H4 (cell line): ENCODE data around the gene DNER. TPM values are rescaled to one million over a fixed set of nuclear protein-coding genes. Genes with fewer than 3 reads are reported as not detected.
"Not testable (repeated sequence)": the region's sequence is repeated elsewhere in the genome, so short reads cannot be mapped to it uniquely, and the experiment has no call there.

ENCODE experiments used
- DNase-seq: peaks from one replicate; pipeline ENCODE4 v3.0.0-alpha.2; 2015; ENCODE audit warnings: low spot score
- total RNA-seq: library from RNA; depleted of rRNA; stranded (reverse); fragments of >200 nt; shearing (Covaris generic); gene quantifications from 2 replicates; pipeline ENCODE4 v1.2.3, GENCODE V29; 2014; rRNA removed

The DNER gene, protein sequence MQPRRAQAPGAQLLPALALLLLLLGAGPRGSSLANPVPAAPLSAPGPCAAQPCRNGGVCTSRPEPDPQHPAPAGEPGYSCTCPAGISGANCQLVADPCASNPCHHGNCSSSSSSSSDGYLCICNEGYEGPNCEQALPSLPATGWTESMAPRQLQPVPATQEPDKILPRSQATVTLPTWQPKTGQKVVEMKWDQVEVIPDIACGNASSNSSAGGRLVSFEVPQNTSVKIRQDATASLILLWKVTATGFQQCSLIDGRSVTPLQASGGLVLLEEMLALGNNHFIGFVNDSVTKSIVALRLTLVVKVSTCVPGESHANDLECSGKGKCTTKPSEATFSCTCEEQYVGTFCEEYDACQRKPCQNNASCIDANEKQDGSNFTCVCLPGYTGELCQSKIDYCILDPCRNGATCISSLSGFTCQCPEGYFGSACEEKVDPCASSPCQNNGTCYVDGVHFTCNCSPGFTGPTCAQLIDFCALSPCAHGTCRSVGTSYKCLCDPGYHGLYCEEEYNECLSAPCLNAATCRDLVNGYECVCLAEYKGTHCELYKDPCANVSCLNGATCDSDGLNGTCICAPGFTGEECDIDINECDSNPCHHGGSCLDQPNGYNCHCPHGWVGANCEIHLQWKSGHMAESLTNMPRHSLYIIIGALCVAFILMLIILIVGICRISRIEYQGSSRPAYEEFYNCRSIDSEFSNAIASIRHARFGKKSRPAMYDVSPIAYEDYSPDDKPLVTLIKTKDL
- total RNA-seq = 7.1 and 8.7 TPM in 2 replicates

DNA sequence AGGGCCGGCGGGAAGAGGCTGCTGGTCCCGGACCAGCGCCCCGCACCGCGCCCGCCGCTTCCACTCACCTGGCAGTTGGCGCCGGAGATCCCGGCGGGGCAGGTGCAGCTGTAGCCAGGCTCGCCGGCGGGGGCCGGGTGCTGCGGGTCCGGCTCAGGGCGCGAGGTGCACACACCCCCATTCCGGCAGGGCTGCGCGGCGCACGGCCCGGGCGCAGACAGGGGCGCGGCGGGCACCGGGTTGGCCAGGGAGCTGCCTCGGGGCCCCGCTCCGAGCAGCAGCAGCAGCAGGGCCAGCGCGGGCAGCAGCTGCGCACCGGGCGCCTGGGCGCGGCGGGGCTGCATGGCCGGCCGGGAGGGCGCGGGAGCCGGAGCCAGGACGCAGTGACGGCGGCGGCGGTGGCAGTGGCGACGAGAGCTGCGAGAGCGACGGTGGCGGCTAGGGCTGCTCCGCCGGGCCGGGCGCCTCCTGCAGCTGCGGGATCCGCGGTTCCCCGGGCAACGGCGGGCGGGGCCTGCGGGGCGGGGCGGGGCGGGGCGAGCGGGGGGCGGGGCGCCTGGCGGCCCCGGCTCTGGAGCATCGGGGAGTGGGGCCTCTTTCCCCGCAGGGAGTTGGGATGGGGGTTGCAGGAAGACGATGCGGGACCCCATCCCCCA is at the start of gene DNER:
TSS of gene DNER (minus strand) at position 476 of the 656 bp plus-strand sequence. CDS start at position 344, 132 bp downstream.
- peak; percentile 19 for DNase-seq

DNA sequence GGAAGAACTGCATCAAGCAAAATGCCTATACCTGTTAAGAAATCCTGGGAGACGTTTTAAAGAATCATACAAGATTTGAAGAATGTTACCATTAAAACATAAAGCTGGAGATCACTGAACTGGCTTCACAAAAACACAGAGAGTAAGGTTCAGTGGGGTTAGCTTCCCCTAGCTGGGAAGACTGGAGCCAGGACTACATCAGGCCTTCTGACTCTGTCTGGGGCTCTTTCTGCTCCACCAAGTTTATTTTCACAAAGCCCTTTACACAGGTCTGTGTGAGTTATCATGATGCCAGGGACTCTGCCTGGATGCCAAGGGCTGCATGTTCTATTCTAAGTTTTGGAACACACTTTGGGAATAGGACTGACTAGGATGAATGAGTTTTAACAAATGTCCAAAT is 47.3 kb upstream of the DNER start:
- DNase-seq = no peak

DNA sequence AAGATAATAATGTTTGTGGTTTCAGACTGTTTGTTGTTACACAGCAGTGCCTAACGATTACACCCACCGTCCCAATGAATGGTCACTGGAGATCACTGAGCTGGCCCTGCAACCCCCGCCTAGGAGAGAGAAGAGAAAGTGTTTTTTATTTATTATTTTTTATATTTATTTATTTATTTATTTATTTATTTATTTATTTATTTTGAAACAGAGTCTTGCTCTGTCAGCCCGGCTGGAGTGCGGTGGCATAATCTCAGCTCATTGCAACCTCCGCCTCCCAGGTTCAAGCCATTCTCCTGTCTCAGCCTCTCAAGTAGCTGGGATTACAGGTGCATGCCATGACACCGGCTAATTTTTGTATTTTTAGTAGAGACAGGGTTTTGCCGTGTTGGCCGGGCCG is 43.1 kb upstream of the DNER start:
- not testable (repeated sequence) for DNase-seq

DNA sequence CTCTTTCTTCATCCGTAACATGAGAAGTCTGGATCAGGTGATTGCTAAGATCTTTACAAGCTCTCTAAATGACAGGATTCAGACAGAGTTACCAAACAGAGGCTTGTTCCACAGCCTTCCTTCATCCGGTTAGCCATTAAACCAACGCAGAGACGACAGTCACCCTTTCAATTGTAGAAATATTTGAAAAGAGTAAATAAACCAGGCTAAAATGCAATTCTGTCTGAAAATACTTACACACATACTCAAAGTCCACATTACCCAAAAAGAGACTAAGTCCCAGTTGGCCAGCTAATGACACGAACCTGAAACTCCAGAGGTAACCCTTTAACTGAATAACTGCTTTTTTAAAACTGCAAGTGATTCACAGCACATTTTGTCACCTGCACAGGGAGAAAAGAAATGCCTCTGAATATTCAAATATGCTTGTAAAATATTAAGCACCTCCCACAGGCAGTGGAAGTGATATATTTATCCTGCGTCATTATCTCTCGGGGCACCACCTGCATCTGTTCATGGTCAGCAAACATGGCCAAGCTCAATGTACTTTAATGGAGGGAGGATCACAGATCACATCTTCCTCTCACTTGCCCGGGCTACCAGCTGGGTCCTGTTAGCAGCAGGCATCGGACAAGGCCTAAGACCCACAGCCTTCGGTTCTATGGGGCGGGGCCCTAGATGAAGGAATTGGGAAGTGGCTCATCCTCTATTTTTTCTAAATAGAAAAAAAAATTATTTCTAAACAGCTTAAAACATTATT is 38.8 kb upstream of the DNER start:
- DNase-seq = no peak

DNA sequence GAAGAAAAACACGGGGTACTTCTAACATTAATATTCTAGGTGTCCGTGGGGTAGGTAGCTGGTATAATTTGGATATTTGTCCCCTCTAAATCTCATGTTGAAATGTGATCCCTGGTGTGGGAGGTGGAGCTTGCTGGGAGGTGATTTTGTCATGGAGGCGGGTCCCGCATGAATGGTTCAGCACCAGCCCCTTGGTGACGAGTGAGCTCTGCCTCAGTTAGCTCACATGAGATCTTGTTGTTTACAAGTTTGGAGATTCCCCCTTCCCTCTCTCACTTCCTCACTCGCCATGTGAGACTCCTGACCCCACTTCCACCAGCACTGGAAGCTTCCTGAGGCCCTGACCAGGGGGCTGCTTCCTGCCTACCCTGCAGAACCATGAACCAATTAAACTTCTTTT is 35.4 kb upstream of the DNER start:
- no peak for DNase-seq

DNA sequence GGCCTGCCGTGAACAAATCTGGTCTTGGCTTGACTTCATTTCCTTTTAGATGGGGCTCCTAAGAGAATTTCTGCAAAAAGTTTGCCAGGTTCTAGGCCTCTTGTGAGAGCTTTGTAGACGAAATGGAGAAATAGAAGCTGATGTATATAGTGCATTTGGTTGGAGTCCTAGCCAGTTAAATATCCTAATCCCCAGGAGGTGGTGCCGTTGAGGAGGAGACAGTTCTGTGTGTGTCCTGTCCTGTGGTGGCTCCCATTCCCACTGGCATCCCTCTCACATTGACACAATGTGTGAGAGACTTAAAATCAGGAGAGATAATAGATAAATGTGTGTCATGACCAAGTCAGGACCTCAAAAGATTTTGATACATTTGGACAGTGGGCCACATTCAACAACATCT is 34.6 kb upstream of the DNER start:
- DNase-seq = no peak

DNA sequence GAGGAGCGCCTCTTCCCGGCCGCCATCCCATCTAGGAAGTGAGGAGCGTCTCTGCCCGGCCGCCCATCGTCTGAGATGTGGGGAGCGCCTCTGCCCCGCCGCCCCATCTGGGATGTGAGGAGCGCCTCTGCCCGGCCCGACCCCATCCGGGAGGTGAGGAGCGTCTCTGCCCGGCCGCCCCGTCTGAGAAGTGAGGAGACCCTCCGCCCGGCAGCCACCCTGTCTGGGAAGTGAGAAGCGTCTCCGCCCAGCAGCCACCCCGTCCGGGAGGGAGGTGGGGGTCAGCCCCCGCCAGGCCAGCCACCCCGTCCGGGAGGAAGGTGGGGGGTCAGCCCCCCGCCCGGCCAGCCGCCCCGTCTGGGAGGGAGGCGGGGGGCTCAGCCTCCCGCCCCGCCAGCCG is 28.3 kb upstream of the DNER start:
- not testable (repeated sequence) for DNase-seq

DNA sequence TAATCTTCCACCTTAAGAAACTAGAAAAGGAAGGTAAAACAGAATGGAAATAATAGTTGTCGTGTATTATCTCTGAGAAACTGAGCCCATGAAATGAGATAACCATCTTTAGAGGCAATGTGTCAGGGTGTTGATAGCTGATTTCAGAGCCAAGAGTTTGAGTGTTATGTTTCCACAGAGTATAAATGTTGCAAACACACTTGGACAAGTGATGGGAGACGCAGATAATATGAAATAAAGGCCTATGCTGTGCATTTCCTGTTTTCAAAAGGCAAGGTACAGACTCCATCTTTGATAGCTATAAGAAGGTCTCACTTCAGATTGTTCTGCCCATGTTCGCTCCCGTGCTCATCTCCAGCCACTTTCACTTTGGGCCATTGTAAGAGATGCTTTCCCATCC is 25.9 kb upstream of the DNER start:
- DNase-seq = no peak

DNA sequence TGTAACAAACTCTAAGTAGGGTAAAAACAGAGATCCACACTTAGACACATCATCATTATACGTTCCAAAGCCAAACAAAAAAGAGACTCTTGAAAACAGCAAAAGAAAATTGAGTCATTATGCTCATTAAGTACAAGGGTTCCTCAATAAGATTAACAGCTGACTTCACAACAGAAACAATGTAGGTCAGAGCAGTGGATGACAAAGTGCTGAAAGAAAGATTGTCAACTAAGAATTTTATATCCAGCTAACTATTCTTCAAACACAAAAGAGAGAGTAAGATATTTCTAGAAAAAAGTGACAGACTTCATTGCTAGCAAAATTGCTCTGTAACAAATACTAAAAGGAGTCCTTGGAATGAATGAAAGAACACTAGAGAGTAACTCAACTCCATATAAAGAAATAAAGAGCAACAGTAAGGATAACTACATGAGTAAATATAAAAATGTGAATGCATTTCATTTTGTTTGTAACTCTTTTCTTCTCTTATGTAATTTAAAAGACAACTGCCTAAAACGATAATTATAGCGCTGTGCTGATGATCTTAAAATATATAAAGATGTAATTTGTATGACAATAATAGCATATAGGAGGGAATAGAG is 23.8 kb upstream of the DNER start:
- DNase-seq = no peak

DNA sequence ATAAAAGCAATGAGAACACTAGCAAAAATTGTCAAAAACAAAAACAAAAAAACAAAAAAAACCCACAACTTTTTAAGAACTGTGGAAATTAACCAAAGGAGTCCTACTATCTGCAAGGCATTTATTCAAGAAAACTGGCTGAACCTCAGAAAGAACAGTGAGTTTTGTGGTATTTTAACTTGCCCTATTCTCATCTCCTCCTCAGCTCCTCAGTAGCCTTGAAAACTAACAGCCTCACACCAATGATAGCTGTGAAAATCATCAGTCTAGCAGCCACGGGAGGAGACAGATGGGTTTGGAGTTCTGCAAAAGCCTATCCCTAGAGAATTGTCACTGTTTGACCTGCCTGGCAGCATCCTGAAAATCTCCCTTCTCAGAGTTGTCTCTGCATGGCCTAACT is 20.1 kb upstream of the DNER start:
- DNase-seq = no peak

DNA sequence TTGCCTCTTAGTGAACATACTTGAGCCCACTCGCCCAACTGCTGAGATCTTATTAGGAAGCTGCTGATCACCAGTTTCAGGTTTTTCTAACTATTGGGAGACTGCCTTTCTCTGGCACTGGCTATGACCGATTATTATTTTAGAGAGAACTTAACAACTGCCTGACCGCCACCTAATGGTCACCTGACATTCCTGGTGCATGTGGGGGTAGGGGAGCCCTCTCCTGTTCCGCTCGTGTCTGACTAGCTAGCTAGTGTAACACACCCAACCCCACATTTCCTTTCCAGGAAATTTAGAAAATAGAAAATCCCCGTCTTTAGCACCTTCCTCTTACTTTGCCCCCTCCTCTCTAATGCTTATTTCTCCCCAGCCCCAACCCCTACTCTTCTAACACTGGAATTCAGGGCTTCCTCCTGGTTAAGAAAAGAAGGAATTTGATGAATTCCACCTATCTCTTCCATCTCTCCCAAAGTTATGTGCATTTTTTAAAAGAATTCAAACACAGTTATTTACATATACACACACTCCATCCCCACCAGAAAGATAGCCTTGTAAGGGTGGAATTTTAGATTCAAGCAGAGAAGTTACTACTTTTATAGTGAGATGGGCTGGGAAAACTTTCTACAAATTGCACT is 19.4 kb upstream of the DNER start:
- DNase-seq = no peak

DNA sequence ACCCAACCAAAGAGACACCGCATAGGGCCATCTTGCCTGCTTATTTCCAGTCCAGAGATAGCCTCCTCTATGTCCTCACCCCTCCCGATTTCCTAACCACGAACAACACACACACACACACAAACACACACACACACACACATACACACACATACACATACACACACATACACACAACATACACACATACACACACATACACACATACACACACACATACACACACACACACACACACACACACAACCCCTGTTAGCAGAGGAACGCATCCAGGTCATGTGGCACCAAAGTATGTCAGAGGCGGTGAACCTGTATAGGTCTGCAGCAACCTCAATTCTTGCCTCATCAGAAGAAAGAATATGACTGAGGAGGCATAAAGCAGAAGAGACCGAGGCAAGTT is 18.5 kb upstream of the DNER start:
- no peak for DNase-seq

DNA sequence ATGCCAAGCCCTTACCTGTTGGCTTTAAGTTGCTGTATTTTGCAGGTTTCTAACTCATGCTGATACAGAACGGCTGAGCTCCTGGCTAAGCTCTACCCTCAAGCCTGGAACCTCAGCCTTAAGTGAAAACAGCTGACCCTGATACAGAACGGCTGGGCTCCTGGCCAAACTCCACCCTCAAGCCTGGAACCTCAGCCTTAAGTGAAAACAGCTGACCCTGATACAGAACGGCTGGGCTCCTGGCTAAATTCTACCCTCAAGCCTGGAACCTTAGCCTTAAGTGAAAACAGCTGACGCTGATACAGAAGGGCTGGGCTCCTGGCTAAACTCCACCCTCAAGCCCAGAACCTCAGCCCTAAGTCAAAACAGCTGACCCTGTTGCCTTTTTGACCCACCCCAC is 17.6 kb upstream of the DNER start:
- peak; percentile 14 for DNase-seq

DNA sequence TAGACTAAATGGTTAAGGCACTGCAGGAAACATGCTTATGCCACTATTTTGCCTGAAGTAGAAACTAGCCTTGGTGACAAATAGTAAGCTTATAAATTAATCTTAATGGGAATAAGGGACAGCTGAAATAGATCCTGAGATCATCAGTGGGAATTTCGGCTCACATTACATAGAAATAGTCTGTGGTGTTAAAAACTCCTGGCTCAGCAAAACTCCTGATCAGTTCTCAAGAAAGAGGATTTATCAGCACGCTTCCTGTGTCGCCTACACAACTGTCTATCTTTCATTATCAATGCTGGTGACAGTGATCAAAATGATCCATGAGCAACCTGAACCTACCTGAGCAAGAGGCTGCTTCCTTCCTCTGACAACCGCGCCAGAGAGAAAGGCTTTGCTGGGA is 17.0 kb upstream of the DNER start:
- no peak for DNase-seq

DNA sequence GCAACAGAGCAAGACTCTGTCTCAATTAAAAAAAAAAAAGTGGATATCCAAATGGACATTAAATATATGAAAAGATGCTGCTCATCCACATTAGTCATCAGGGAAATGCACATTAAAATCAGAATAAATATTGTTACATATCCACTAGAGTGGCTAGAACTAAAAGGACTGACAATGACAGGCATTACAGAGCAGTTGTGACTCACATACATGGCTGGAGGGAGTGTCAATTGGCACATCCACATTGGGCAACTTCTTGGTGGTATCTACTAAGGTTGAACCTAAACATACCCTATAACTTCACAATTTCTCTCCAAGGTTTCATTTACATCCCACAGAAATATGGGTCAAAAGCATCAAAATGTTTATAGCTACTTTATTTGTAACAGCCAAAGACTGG is 14.0 kb upstream of the DNER start:
- DNase-seq = no peak

DNA sequence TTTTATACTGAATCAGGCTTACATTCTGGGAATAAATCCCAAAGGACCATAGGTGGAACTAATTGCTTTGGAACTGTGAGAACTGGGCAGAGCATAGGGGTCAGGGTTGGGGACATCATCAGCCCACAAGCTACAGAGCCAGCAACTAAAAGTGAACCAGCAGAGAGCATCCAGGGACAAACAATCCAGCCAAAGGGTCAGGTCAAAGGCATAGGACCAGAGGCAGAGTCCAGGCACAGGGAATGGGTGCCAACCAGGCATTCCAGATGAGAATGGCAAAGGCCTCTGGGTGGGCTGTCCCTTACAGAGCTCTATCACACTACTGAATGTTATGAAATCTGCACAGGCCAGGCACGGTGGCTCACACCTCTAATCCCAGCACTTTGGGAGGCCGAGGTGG is 12.3 kb upstream of the DNER start:
- DNase-seq = no peak

DNA sequence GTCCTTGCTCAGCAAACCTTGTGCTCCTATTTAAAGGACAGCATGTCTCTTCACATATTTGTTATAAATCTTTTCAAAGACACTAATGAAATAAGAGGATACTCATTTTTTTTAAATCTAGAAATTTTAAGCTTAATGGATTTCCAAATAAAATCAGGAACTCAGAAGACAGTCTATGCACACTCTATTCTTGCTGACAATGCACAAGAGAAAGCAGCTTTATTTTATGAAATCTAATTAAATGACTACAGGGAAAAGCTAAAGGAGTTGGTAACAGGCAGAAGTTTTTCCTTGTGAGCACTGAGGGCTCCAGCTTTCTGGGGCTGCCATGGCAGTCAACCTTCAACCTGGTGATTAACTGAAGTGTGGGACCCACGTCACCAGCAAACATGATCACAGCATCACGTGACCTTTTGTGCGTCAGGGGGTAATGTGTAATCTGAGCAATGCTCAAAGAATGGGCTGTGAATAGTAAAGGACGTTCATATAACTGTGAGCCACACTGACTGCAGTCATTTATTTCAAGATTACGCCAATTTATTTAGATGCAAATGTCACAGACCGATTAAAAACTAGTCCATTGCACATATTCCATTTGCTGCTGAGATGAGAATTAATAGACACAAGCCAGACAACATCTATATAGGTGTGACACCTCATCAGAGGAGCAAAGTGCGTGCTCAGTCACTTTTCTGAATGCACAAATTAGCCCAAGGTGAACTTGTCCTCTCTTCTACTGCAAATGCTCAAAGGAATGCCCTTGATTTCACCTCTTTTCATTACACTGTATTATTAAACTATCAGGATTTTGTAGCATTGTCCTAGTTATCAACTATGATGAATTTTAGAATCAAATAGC is 11.6 kb upstream of the DNER start:
- DNase-seq = peak; percentile 40

DNA sequence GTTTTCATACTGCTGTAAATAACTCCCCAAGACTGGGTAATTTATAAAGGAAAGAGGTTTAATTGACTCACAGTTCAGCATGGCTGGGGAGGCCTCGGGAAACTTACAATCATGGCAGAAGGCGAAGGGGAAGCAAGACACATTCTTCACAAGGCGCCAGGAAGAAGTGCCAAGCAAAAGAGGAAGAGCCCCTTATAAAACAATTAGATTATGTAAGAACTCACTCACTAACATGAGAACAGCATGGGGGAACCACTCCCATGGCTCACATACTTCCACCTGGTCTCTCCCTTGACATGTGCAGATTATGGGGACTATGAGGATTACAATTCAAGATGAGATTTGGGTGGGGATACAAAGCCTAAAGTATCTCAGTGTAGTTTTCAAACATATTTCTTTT is 8.8 kb upstream of the DNER start:
- DNase-seq = not testable (repeated sequence)

DNA sequence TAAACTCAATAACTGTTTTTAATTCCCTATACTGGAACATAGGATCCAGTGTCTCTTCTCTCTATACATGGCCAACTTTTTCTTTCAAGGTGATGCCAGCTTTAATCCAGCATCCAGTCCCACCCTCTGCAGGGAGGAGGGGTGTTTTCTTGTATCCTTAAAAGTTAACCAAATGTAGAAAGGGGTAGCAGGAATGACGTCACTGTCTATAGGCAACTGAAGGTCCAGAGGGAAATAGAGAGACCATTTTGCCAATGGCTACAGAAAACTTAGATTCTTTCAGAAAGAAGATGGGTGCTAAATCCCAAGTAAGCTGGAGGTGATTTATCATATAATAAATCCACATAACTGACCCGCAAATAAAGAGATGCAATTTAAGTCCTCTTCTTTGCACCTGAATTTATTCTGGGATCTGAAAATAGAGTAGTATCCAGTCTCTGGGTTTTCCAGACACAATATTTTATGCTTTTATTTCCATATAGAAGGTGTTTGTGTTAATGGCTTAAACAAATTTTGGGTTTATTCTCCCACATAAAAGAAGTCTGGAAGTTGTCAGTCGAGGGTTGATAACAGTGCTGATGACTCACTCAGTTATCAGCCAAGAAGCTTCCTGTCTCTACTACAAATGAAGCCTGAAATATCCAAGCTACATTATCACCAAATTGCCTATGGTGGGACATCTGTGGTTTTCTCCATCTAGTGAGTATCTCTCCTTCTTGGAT is 5.7 kb upstream of the DNER start:
- DNase-seq = no peak
